Activated CD8-positive, alpha-beta T cell treated with anti-CD3 and anti-CD28 coated beads for 36 hours (primary cell): ENCODE data around the gene RETREG3. TPM values are rescaled to one million over a fixed set of nuclear protein-coding genes. Genes with fewer than 3 reads are reported as not detected.

Experiments
- ATAC-seq: fragments of 200-7000 bp; cut with Tn5 transposase; one replicate; pipeline ENCODE4 v1.10.0; 2021; ENCODE audit warnings: mild to moderate bottlenecking, moderate library complexity
- CTCF ChIA-PET: fragments of 350-600 bp; sonication (Branson Sonifier 250); formaldehyde crosslinking; loops from one replicate; lab custom pipeline; 2021; ENCODE audit warnings: antibody characterized with exemption; lab: Charles Lee
- POLR2A ChIA-PET: fragments of 350-600 bp; sonication (Branson Sonifier 250); formaldehyde crosslinking; loops from one replicate; lab custom pipeline; 2021; ENCODE audit warnings: antibody characterized with exemption; lab: Charles Lee
- DNase-seq: peaks from one replicate; pipeline ENCODE4 v3.0.0-alpha.2; 2020
- H3K27ac Mint-ChIP-seq: one replicate; pipeline ENCODE4 v1.8.0; 2021; ENCODE audit warnings: mild to moderate bottlenecking, mixed read lengths
- H3K27me3 Mint-ChIP-seq: one replicate; pipeline ENCODE4 v1.8.0; 2021; ENCODE audit warnings: mixed read lengths
- H3K36me3 Mint-ChIP-seq: one replicate; pipeline ENCODE4 v1.8.0; 2021; ENCODE audit warnings: low read depth, mixed read lengths
- H3K4me1 Mint-ChIP-seq: one replicate; pipeline ENCODE4 v1.8.0; 2021; ENCODE audit warnings: low read depth, mixed read lengths
- H3K4me3 Mint-ChIP-seq: one replicate; pipeline ENCODE4 v1.8.0; 2021; ENCODE audit warnings: mild to moderate bottlenecking, moderate library complexity, mixed read lengths
- H3K9me3 Mint-ChIP-seq: one replicate; pipeline ENCODE4 v1.8.0; 2021; ENCODE audit warnings: mixed read lengths
- intact Hi-C: fragments of 100-400 bp; cut with micrococcal nuclease; formaldehyde crosslinking; loops from one replicate; pipeline ENCODE4 v1.10.0; 2022
- total RNA-seq, 2 experiments: library from RNA; stranded (reverse); gene quantifications; one replicate each; pipeline ENCODE4 v1.2.3, GENCODE V29; 2021
- TF ChIP-seq, protein P1 (sequence below): fragments of 200-600 bp; IDR thresholded peaks from one replicate; pipeline ENCODE4 v1.8.0; 2022; ENCODE audit warnings: antibody characterized with exemption, mild to moderate bottlenecking

RETREG3 gene
- total RNA-seq, 2 experiments from 2014 or later, result 25.0 to 28.2 TPM

DNA sequence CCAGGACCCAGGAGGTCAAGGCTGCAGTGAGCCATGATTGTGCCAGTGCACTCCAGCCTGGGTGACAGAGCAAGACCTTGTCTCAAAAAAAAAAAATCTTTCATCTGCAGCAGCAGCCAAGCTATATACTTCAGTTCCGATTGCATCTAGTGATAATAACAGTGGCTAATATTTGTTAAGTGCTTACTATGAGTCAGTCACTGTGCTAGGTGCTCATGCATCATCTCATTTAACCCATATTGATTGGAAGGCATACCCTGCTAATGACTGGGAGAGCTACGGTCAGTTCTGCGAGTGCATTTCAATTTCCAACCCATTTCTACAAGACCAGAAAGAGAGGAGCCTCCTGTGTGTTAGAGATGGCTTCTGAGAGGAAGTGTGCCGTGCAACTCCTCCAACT is 42.2 kb upstream of the RETREG3 start:
- H3K27me3 Mint-ChIP-seq, result peaks cover 14% of the 10 kb centered on the region
- TF ChIP-seq, protein P1, sequence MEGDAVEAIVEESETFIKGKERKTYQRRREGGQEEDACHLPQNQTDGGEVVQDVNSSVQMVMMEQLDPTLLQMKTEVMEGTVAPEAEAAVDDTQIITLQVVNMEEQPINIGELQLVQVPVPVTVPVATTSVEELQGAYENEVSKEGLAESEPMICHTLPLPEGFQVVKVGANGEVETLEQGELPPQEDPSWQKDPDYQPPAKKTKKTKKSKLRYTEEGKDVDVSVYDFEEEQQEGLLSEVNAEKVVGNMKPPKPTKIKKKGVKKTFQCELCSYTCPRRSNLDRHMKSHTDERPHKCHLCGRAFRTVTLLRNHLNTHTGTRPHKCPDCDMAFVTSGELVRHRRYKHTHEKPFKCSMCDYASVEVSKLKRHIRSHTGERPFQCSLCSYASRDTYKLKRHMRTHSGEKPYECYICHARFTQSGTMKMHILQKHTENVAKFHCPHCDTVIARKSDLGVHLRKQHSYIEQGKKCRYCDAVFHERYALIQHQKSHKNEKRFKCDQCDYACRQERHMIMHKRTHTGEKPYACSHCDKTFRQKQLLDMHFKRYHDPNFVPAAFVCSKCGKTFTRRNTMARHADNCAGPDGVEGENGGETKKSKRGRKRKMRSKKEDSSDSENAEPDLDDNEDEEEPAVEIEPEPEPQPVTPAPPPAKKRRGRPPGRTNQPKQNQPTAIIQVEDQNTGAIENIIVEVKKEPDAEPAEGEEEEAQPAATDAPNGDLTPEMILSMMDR, result no peak
- no peak overlapping the region for H3K4me3 Mint-ChIP-seq
- CTCF ChIA-PET, result interaction anchor here (1.6 kb wide), 1 partner anchor 73 kb away, joined by 3 read pairs; no protein-coding TSS in a partner anchor
- no peaks in the 10 kb centered on the region for H3K36me3 Mint-ChIP-seq
- intact Hi-C loops, result no loop called here
- DNase-seq, result no peak
- H3K4me1 Mint-ChIP-seq, result peaks cover 11% of the 10 kb centered on the region
- POLR2A ChIA-PET, result no interaction called here
- no peak overlapping the region for H3K27ac Mint-ChIP-seq
- ATAC-seq, result no peak
- H3K9me3 Mint-ChIP-seq, result no peaks in the 10 kb centered on the region

DNA sequence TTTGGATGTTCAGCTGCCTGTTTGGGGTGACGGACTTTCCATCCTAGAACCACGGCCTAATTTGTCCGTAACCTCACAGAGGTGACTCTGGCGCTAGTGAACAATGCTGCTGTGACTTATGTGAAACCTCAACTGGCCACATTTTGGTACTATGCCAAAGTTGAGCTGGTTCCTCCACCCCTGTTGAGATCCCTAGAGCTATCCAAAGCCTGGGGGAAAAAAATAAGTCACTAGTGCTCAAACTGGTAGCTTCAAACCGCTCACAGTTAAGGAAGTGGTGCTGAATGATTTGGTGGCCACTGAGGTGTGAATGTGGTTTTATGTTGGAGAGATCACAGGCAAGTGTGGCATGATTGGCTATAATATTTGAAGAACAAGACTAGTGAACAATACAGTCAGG is 38.6 kb upstream of the RETREG3 start:
- H3K4me1 Mint-ChIP-seq, result no peaks in the 10 kb centered on the region
- no peak overlapping the region for H3K4me3 Mint-ChIP-seq
- POLR2A ChIA-PET, result no interaction called here
- TF ChIP-seq, protein P1, result no peak
- no peak for ATAC-seq
- no peaks in the 10 kb centered on the region for H3K36me3 Mint-ChIP-seq
- peaks cover 8% of the 10 kb centered on the region for H3K27me3 Mint-ChIP-seq
- intact Hi-C loops, result no loop called here
- DNase-seq, result no peak
- H3K9me3 Mint-ChIP-seq, result no peaks in the 10 kb centered on the region
- H3K27ac Mint-ChIP-seq, result no peak overlapping the region
- CTCF ChIA-PET, result interaction anchor here (0.9 to 1.8 kb wide), 4 partner anchors 11 to 70 kb away, joined by 3 to 4 read pairs (median 4); partner anchors contain the start of gene PSMC3IP

DNA sequence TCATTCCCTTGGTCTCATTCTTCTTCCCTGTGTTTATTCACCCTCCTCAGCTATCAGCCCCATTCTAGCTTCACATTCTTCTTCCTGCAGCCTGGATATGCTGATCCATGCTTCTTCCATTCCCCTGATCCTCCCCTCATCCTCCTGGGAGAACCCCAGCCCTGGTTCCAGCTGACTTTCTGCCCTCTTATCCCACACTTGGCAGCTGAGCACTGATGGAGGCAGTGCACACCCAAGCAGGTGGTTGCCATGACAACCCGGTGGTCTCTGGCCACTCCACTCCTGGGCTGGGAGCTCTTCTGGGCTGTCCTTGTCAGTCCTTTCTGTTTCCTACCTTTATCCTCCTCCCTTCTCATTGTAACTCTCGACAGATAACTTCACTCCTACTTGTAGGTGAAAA is 33.2 kb upstream of the RETREG3 start:
- ChIA-PET POLR2A (no interaction called here), CTCF (interaction anchor here (1.6 kb wide), 1 partner anchor 64 kb away, joined by 4 read pairs; the partner anchor contains the start of gene PSMC3IP)

DNA sequence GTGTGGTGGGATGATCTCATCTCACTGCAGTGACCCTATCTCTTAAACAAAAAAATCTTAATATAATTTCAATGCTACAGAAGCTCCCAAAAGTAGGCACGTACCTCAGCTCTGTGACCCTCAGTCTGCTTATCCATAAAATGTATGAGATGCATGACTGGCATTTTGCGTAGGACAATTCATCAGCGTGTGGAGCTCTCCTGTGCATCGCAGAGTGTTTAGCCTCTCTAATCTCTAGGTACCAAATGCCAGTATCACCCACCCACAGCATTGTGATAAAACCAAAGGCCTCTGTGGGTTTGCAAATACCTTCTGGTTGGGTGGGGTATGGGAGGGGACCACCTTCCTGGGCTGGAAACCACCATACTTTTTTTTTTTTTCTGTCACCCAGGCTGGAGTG is 30.9 kb upstream of the RETREG3 start:
- Mint-ChIP-seq H3K4me1 (no peaks in the 10 kb centered on the region), H3K27ac (no peak overlapping the region), H3K36me3 (no peaks in the 10 kb centered on the region), H3K27me3 (peaks cover 7% of the 10 kb centered on the region), H3K9me3 (no peaks in the 10 kb centered on the region), H3K4me3 (no peak overlapping the region)
- DNase-seq (no peak), ATAC-seq (no peak)
- intact Hi-C loops, result no loop called here
- TF ChIP-seq, protein P1, result no peak
- POLR2A ChIA-PET, result interaction anchor here (0.6 kb wide), 1 partner anchor 118 kb away, joined by 3 read pairs; no protein-coding TSS in a partner anchor
- CTCF ChIA-PET, result no interaction called here

More for the DNA sequence above, 33.2 kb upstream of the RETREG3 start:
- Mint-ChIP-seq H3K4me3 (no peak overlapping the region), H3K4me1 (no peaks in the 10 kb centered on the region), H3K27ac (no peak overlapping the region), H3K9me3 (no peaks in the 10 kb centered on the region), H3K36me3 (no peaks in the 10 kb centered on the region), H3K27me3 (peaks cover 11% of the 10 kb centered on the region)
- intact Hi-C loops, result no loop called here
- DNase-seq (no peak), ATAC-seq (no peak)
- TF ChIP-seq, protein P1, result no peak

DNA sequence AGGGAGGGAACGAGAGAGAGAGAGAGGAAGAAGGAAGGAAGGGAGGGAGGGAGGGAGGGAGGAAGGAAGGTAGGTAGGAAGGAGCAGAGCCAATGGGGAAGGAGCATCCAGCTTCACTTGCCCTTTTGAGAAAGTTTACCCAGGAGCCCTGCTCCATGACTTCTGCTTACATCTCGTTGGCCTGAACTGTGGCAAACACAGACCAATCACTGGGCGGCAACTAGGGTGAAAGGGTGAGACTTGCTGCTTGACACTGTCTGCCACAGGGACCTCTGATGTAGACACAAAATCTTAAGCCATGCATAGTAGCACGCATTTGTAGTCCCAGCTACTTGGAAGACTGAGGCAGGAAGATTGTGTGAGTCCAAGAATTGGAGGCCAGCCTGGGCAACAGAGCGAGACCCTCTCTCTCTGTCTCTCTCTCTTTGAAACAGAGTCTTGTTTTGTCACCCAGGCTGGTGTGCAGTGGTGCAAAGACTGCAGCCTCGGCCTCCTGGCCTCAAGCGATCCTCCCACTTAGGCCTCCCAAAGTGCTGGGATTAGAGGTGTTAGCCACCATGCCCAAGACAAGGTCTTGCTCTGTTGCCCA is 30.4 kb upstream of the RETREG3 start:
- Mint-ChIP-seq H3K36me3 (no peaks in the 10 kb centered on the region), H3K27me3 (peaks cover 7% of the 10 kb centered on the region), H3K9me3 (no peaks in the 10 kb centered on the region), H3K4me1 (no peaks in the 10 kb centered on the region), H3K27ac (no peak overlapping the region), H3K4me3 (no peak overlapping the region)
- no peak for ATAC-seq
- intact Hi-C loops, result no loop called here
- no peak for DNase-seq
- TF ChIP-seq, protein P1, result no peak
- POLR2A ChIA-PET, result interaction anchor here (0.6 kb wide), 1 partner anchor 119 kb away, joined by 3 read pairs; no protein-coding TSS in a partner anchor
- CTCF ChIA-PET, result no interaction called here
